ENCODE data around the gene ABCC1. TPM values are rescaled to one million over a fixed set of nuclear protein-coding genes. Genes with fewer than 3 reads are reported as not detected.

The ABCC1 gene
- total RNA-seq, 1 experiment from 2014 or later, result 61.9 TPM

DNA sequence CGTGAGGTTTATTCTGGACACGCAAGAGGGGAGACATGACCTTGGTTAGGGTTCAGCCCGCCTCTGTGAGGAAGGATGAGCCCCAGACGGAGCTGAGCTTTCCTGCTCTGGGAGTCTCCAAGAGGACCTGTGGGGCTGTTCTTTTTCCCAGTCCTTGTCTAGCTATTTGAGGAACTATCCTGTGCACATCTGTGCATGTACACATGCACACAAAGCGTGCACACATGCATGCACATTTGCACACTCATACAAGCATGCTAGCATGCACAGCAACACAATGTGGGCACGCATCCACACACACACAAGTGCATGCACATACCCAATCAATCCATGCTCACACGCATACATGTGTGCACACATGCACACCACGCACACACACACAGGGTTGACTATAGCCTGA lies 233.5 kb downstream of the ABCC1 start:
- DNase-seq (ENCODE audit: low spot score) (no peak), ATAC-seq (no peak)
- peaks cover 4% of the 10 kb centered on the region; the same call in 1 of the 2 replicates for H3K27me3 Mint-ChIP-seq (ENCODE audit: low read depth)
- peaks cover 4% of the 10 kb centered on the region for H3K4me1 Mint-ChIP-seq
- CTCF ChIA-PET, result interaction anchor here (1.0 to 1.8 kb wide), 3 partner anchors 8 to 434 kb away, joined by 3 to 7 read pairs (median 7); no protein-coding TSS in a partner anchor
- no peak overlapping the region for H3K4me3 Mint-ChIP-seq
- TF ChIP-seq ZNF317 (CRISPR knock-in tag; IDR thresholded peaks at IDR 0.05; ENCODE audit: borderline replicate concordance, low read depth), result no peak
- TF ChIP-seq, protein P1, sequence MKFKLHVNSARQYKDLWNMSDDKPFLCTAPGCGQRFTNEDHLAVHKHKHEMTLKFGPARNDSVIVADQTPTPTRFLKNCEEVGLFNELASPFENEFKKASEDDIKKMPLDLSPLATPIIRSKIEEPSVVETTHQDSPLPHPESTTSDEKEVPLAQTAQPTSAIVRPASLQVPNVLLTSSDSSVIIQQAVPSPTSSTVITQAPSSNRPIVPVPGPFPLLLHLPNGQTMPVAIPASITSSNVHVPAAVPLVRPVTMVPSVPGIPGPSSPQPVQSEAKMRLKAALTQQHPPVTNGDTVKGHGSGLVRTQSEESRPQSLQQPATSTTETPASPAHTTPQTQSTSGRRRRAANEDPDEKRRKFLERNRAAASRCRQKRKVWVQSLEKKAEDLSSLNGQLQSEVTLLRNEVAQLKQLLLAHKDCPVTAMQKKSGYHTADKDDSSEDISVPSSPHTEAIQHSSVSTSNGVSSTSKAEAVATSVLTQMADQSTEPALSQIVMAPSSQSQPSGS (CRISPR knock-in tag; IDR thresholded peaks at IDR 0.05; ENCODE audit: borderline replicate concordance, low read depth), result no peak
- TF ChIP-seq ATF1 (CRISPR knock-in tag; IDR thresholded peaks at IDR 0.05), result no peak
- no peak for TF ChIP-seq CREB1 (CRISPR knock-in tag; IDR thresholded peaks at IDR 0.05)
- TF ChIP-seq, protein P2, sequence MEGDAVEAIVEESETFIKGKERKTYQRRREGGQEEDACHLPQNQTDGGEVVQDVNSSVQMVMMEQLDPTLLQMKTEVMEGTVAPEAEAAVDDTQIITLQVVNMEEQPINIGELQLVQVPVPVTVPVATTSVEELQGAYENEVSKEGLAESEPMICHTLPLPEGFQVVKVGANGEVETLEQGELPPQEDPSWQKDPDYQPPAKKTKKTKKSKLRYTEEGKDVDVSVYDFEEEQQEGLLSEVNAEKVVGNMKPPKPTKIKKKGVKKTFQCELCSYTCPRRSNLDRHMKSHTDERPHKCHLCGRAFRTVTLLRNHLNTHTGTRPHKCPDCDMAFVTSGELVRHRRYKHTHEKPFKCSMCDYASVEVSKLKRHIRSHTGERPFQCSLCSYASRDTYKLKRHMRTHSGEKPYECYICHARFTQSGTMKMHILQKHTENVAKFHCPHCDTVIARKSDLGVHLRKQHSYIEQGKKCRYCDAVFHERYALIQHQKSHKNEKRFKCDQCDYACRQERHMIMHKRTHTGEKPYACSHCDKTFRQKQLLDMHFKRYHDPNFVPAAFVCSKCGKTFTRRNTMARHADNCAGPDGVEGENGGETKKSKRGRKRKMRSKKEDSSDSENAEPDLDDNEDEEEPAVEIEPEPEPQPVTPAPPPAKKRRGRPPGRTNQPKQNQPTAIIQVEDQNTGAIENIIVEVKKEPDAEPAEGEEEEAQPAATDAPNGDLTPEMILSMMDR (IDR thresholded peaks at IDR 0.05), result no peak
- TF ChIP-seq, protein P3, sequence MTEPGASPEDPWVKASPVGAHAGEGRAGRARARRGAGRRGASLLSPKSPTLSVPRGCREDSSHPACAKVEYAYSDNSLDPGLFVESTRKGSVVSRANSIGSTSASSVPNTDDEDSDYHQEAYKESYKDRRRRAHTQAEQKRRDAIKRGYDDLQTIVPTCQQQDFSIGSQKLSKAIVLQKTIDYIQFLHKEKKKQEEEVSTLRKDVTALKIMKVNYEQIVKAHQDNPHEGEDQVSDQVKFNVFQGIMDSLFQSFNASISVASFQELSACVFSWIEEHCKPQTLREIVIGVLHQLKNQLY (CRISPR knock-in tag; IDR thresholded peaks at IDR 0.05), result no peak
- TF ChIP-seq, protein P4, sequence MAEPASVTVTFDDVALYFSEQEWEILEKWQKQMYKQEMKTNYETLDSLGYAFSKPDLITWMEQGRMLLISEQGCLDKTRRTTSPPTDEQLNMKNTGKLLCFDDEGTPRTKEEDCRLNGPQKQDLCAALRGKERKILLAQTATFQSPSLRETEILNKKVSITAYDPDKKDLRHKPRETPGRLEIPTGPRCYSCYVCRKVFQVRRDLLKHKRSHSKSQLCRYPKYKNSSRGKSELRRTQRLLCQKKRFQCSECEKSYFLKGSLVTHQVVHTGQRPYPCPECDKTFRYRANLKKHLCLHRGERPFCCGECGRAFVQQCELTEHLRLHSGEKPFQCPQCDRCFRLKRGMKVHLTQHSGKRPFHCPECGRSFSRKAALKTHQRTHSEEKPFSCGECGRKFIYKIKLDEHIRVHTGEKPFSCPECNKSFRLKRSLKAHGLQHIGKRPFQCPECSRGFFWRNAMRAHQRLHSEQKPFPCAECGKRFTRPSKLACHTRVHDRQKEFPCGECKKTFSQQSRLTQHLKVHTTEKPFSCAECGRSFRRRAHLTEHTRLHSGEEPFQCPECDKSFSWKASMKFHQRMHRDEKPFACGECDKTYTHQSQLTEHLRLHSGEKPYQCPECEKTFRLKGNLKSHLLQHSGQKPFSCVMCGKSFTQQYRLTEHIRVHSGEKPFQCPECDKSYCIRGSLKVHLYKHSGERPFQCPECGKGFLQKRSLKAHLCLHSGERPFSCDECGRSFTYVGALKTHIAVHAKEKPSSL (CRISPR knock-in tag; conservative IDR thresholded peaks at IDR 0.05), result no peak
- TF ChIP-seq, protein P5, sequence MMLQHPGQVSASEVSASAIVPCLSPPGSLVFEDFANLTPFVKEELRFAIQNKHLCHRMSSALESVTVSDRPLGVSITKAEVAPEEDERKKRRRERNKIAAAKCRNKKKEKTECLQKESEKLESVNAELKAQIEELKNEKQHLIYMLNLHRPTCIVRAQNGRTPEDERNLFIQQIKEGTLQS (CRISPR knock-in tag; conservative IDR thresholded peaks at IDR 0.05), result no peak
- TF ChIP-seq ZNF416 (CRISPR knock-in tag; IDR thresholded peaks at IDR 0.05), result no peak
- no peak for TF ChIP-seq FOXJ3 (CRISPR knock-in tag; IDR thresholded peaks at IDR 0.05; ENCODE audit: borderline replicate concordance)
- TF ChIP-seq, protein P6, sequence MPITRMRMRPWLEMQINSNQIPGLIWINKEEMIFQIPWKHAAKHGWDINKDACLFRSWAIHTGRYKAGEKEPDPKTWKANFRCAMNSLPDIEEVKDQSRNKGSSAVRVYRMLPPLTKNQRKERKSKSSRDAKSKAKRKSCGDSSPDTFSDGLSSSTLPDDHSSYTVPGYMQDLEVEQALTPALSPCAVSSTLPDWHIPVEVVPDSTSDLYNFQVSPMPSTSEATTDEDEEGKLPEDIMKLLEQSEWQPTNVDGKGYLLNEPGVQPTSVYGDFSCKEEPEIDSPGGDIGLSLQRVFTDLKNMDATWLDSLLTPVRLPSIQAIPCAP (CRISPR knock-in tag; IDR thresholded peaks at IDR 0.05), result no peak
- TF ChIP-seq, protein P7, sequence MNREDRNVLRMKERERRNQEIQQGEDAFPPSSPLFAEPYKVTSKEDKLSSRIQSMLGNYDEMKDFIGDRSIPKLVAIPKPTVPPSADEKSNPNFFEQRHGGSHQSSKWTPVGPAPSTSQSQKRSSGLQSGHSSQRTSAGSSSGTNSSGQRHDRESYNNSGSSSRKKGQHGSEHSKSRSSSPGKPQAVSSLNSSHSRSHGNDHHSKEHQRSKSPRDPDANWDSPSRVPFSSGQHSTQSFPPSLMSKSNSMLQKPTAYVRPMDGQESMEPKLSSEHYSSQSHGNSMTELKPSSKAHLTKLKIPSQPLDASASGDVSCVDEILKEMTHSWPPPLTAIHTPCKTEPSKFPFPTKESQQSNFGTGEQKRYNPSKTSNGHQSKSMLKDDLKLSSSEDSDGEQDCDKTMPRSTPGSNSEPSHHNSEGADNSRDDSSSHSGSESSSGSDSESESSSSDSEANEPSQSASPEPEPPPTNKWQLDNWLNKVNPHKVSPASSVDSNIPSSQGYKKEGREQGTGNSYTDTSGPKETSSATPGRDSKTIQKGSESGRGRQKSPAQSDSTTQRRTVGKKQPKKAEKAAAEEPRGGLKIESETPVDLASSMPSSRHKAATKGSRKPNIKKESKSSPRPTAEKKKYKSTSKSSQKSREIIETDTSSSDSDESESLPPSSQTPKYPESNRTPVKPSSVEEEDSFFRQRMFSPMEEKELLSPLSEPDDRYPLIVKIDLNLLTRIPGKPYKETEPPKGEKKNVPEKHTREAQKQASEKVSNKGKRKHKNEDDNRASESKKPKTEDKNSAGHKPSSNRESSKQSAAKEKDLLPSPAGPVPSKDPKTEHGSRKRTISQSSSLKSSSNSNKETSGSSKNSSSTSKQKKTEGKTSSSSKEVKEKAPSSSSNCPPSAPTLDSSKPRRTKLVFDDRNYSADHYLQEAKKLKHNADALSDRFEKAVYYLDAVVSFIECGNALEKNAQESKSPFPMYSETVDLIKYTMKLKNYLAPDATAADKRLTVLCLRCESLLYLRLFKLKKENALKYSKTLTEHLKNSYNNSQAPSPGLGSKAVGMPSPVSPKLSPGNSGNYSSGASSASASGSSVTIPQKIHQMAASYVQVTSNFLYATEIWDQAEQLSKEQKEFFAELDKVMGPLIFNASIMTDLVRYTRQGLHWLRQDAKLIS (CRISPR knock-in tag; IDR thresholded peaks at IDR 0.05; ENCODE audit: borderline replicate concordance), result no peak
- no peak for TF ChIP-seq ZNF263 (CRISPR knock-in tag; IDR thresholded peaks at IDR 0.05; ENCODE audit: low read depth)
- no peak for TF ChIP-seq ZNF121 (CRISPR knock-in tag; IDR thresholded peaks at IDR 0.05)
- TF ChIP-seq HMGA2 (CRISPR knock-in tag; IDR thresholded peaks at IDR 0.05), result no peak
- TF ChIP-seq ZBTB21 (CRISPR knock-in tag; IDR thresholded peaks at IDR 0.05; ENCODE audit: borderline replicate concordance), result no peak
- no peak for TF ChIP-seq TP53 (CRISPR knock-in tag; IDR thresholded peaks at IDR 0.05)
- no peaks in the 10 kb centered on the region; the same call in 1 of the 2 replicates for H3K36me3 Mint-ChIP-seq
- peaks cover 18% of the 10 kb centered on the region for H3K9me3 Mint-ChIP-seq
- no peak overlapping the region for H3K27ac Mint-ChIP-seq
- POLR2A ChIA-PET, result no interaction called here

All from WTC11 (cell line).